GM18520 (cell line): ENCODE measurements around the gene NSDHL.

ENCODE experiments used
- ATAC-seq: cut with Tn5 transposase; IDR thresholded peaks from one replicate; pipeline ENCODE4 v1.9.1; 2021; ENCODE audit not compliant: unreplicated experiment

NSDHL gene

GRCh38 chrX:152843852-152844251 lies 13.0 kb downstream of the NSDHL start:
- ATAC-seq, result no peak

- no peak for ATAC-seq
Observed at GRCh38 chrX:152844256-152844655, 13.4 kb downstream of the NSDHL start.

GRCh38 chrX:152845618-152846240 lies 14.9 kb downstream of the NSDHL start:
- ATAC-seq, result no peak

GRCh38 chrX:152847281-152847680 lies 16.4 kb downstream of the NSDHL start:
- ATAC-seq, result no peak

GRCh38 chrX:152850465-152850864 lies 19.6 kb downstream of the NSDHL start:
- ATAC-seq, result no peak

GRCh38 chrX:152853986-152854385 lies 23.1 kb downstream of the NSDHL start:
- ATAC-seq, result no peak

GRCh38 chrX:152861116-152861515 lies 30.3 kb downstream of the NSDHL start:
- ATAC-seq, result no peak

GRCh38 chrX:152861826-152862225 lies 31.0 kb downstream of the NSDHL start:
- ATAC-seq, result no peak

- ATAC-seq, result no peak
Observed at GRCh38 chrX:152865232-152865920, 34.5 kb downstream of the NSDHL start.

GRCh38 chrX:152866386-152866785 lies 35.5 kb downstream of the NSDHL start:
- no peak for ATAC-seq

GRCh38 chrX:152869972-152870371 lies 39.1 kb downstream of the NSDHL start:
- ATAC-seq, result no peak

- ATAC-seq, result no peak
Observed at GRCh38 chrX:152871260-152871659, 40.4 kb downstream of the NSDHL start.

GRCh38 chrX:152872522-152872921 lies 41.7 kb downstream of the NSDHL start:
- ATAC-seq, result no peak

- ATAC-seq, result no peak
Observed at GRCh38 chrX:152873361-152873760, 42.5 kb downstream of the NSDHL start.

- no peak for ATAC-seq
Observed at GRCh38 chrX:152876931-152877840, 46.3 kb downstream of the NSDHL start.

- ATAC-seq, result no peak
Observed at GRCh38 chrX:152878976-152879755, 48.3 kb downstream of the NSDHL start.

- no peak for ATAC-seq
Observed at GRCh38 chrX:152881289-152881688, 50.4 kb downstream of the NSDHL start.

- no peak for ATAC-seq
Observed at GRCh38 chrX:152884171-152884570, 53.3 kb downstream of the NSDHL start.

- no peak for ATAC-seq
Observed at GRCh38 chrX:152886716-152887115, 55.9 kb downstream of the NSDHL start.

GRCh38 chrX:152892499-152892898 lies 61.6 kb downstream of the NSDHL start:
- no peak for ATAC-seq
